GM12874 (cell line): ENCODE data around the gene CGN.

Source experiments
- CTCF ChIP-seq: IDR thresholded peaks from 2 replicates; pipeline ENCODE4 v1.5.1; 2011; ENCODE audit warnings: low read depth, mild to moderate bottlenecking, control low read depth, low read length, moderate library complexity; ENCODE audit not compliant: insufficient read depth

Gene CGN

DNA sequence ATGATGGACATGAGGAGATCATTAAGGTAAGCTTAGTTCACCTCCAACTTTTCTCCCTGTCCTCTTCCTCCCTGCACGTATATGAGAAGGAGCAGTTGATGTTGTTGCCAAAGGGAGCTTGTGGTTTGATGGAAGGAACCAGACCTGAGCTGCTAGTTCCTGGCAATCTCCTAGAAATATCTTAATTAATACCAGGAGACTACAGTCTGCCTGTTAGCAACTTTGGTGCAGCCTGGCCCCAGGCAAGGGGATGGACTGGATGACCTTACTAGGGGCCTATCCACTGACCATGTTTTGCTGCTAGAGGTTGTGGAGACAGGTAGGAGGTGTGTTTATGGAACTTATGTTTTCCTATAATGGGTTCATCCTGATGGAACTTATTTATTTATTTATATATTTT is 51.5 kb downstream of the CGN start:
- no peak for TF ChIP-seq CTCF

DNA sequence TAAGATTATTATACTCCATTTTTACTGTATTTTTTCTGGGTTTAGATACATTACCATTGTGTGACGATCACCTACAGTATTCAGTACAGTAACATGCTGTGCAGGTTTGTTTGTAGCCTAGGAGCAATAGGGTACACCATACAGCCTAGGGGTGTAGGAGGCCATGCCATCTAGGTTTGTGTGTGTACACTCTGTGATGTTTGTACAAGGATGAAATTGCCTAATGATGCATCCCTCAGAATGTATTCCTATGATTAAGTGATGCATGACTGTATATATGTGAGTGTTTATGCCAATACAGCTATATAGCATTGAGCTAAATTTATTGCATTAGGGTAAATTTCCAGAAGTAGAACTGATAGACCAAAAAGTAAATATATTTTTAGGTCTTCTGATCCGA is 52.2 kb downstream of the CGN start:
- no peak for TF ChIP-seq CTCF

- TF ChIP-seq CTCF: no peak
These were observed 54.5 kb downstream of the CGN start for GRCh38 chr1:151565502-151566189.

GRCh38 chr1:151568626-151569088 is 57.5 kb downstream of the CGN start:
- TF ChIP-seq CTCF: no peak

- TF ChIP-seq CTCF: no peak
These were observed 59.6 kb downstream of the CGN start for GRCh38 chr1:151570819-151571218.

GRCh38 chr1:151574575-151575529 is 63.7 kb downstream of the CGN start:
- TF ChIP-seq CTCF: no peak

DNA sequence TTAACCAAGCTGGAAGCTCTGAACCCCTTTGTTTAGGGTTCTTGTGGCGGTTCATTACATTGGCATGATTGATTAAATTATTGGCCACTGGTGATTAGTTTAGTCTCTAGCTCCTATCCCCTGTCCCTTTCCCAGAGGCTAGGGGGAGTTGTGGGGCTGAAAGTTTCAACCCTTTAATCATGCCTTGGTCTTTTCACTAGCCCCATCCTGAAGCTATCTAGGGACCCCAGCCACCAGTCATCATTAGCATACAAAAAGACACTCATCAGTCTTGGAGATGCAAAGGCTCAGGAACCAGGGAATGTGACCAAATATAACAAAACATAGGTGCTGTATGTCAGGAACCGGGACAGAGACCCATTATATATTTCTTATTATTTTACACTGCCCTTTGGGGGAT is 66.0 kb downstream of the CGN start:
- no peak for TF ChIP-seq CTCF
